ENCODE data around the gene SLC39A6.
"Not testable (repeated sequence)": the region's sequence is repeated elsewhere in the genome, so short reads cannot be mapped to it uniquely, and the experiment has no call there.

Gene SLC39A6

GRCh38 chr18:36101943-36102342, 27.2 kb downstream of the SLC39A6 start:
- no peak for DNase-seq (ENCODE audit: low read depth, low spot score)

- DNase-seq (ENCODE audit: low read depth, low spot score): no peak
Measured at GRCh38 chr18:36099311-36099710, 29.8 kb downstream of the SLC39A6 start.

GRCh38 chr18:36096955-36097354, 32.2 kb downstream of the SLC39A6 start:
- DNase-seq (ENCODE audit: low read depth, low spot score): no peak

- DNase-seq (ENCODE audit: low read depth, low spot score): peak; percentile 23
Measured at GRCh38 chr18:36095936-36096519, 33.1 kb downstream of the SLC39A6 start.

GRCh38 chr18:36094431-36094830, 34.7 kb downstream of the SLC39A6 start:
- no peak for DNase-seq (ENCODE audit: low read depth, low spot score)

GRCh38 chr18:36092116-36092515, 37.0 kb downstream of the SLC39A6 start:
- DNase-seq (ENCODE audit: low read depth, low spot score): not testable (repeated sequence)

- no peak for DNase-seq (ENCODE audit: low read depth, low spot score)
Measured at GRCh38 chr18:36089001-36089400, 40.1 kb downstream of the SLC39A6 start.

- DNase-seq (ENCODE audit: low read depth, low spot score): no peak
Measured at GRCh38 chr18:36088256-36088655, 40.9 kb downstream of the SLC39A6 start.

GRCh38 chr18:36086186-36086585, 43.0 kb downstream of the SLC39A6 start:
- DNase-seq (ENCODE audit: low read depth, low spot score): no peak

GRCh38 chr18:36085195-36085594, 43.9 kb downstream of the SLC39A6 start:
- DNase-seq (ENCODE audit: low read depth, low spot score): no peak

- no peak for DNase-seq (ENCODE audit: low read depth, low spot score)
Measured at GRCh38 chr18:36083729-36084128, 45.4 kb downstream of the SLC39A6 start.

GRCh38 chr18:36081118-36081517, 48.0 kb downstream of the SLC39A6 start:
- not testable (repeated sequence) for DNase-seq (ENCODE audit: low read depth, low spot score)

GRCh38 chr18:36078751-36079529, 50.2 kb downstream of the SLC39A6 start:
- no peak for DNase-seq (ENCODE audit: low read depth, low spot score)

GRCh38 chr18:36077764-36078163, 51.4 kb downstream of the SLC39A6 start:
- DNase-seq (ENCODE audit: low read depth, low spot score): not testable (repeated sequence)

- no peak for DNase-seq (ENCODE audit: low read depth, low spot score)
Measured at GRCh38 chr18:36075862-36076587, 53.1 kb downstream of the SLC39A6 start.

- no peak for DNase-seq (ENCODE audit: low read depth, low spot score)
Measured at GRCh38 chr18:36074435-36074834, 54.7 kb downstream of the SLC39A6 start.

GRCh38 chr18:36073676-36074075, 55.5 kb downstream of the SLC39A6 start:
- no peak for DNase-seq (ENCODE audit: low read depth, low spot score)

GRCh38 chr18:36072406-36072805, 56.7 kb downstream of the SLC39A6 start:
- not testable (repeated sequence) for DNase-seq (ENCODE audit: low read depth, low spot score)

GRCh38 chr18:36067055-36067957, 61.8 kb downstream of the SLC39A6 start, which contains the start of gene RPRD1A:
RPRD1A (minus strand) TSS chr18:36067559; CDS start chr18:36067404, 155 bp downstream.
- peak; percentile 77 for DNase-seq (ENCODE audit: low read depth, low spot score)

GRCh38 chr18:36066686-36067054, 62.5 kb downstream of the SLC39A6 start:
- no peak for DNase-seq (ENCODE audit: low read depth, low spot score)

- no peak for DNase-seq (ENCODE audit: low read depth, low spot score)
Measured at GRCh38 chr18:36066001-36066400, 63.1 kb downstream of the SLC39A6 start.

- DNase-seq (ENCODE audit: low read depth, low spot score): not testable (repeated sequence)
Measured at GRCh38 chr18:36064809-36065079, 64.4 kb downstream of the SLC39A6 start.

Data from smooth muscle cell of the brain vasculature (primary cell).